Astrocyte (in vitro differentiated cells and primary cell): Measurements from ENCODE around the gene PTPN14. TPM values are rescaled to one million over a fixed set of nuclear protein-coding genes. Genes with fewer than 3 reads are reported as not detected.

Experiments used
- DNase-seq: peaks from one replicate; pipeline ENCODE4 v3.0.0-alpha.2; 2010; ENCODE audit warnings: low read depth
- FAIRE-seq: peaks from 2 replicates; lab custom pipeline; 2011; peaks lifted over from hg19 to GRCh38; lab: Jason Lieb, UNC
- H2AFZ ChIP-seq: 2 replicates; pipeline ENCODE4 v1.6.0; 2012; ENCODE audit warnings: low read depth, low read length, inconsistent platforms
- H3K27ac ChIP-seq: 2 replicates; pipeline ENCODE4 v1.5.1; 2011; ENCODE audit warnings: low read depth, low read length, inconsistent platforms
- H3K27me3 ChIP-seq: 2 replicates; pipeline ENCODE4 v1.6.0; 2011; ENCODE audit warnings: low read length, inconsistent platforms; ENCODE audit not compliant: insufficient read depth
- H3K36me3 ChIP-seq: 2 replicates; pipeline ENCODE4 v1.5.1; 2011; ENCODE audit warnings: low read length, inconsistent platforms; ENCODE audit not compliant: insufficient read depth
- H3K4me1 ChIP-seq: 2 replicates; pipeline ENCODE4 v1.5.1; 2011; ENCODE audit warnings: low read length, inconsistent platforms; ENCODE audit not compliant: insufficient read depth
- H3K4me2 ChIP-seq: 2 replicates; pipeline ENCODE4 v1.6.0; 2012; ENCODE audit warnings: low read length, inconsistent platforms
- H3K4me3 ChIP-seq: 2 replicates; pipeline ENCODE4 v1.5.1; 2011; ENCODE audit warnings: low read depth, mild to moderate bottlenecking, low read length, inconsistent platforms; ENCODE audit not compliant: insufficient read depth
- H3K79me2 ChIP-seq: 2 replicates; pipeline ENCODE4 v1.6.0; 2012; ENCODE audit warnings: mild to moderate bottlenecking, low read length, inconsistent platforms; ENCODE audit not compliant: insufficient read depth
- H3K9ac ChIP-seq: 2 replicates; pipeline ENCODE4 v1.6.0; 2012; ENCODE audit warnings: mild to moderate bottlenecking, low read length, inconsistent platforms
- H3K9me3 ChIP-seq: 2 replicates; pipeline ENCODE4 v1.5.1; 2012; ENCODE audit warnings: low read depth, mild to moderate bottlenecking, low read length, inconsistent platforms; ENCODE audit not compliant: insufficient read depth
- H4K20me1 ChIP-seq: 2 replicates; pipeline ENCODE4 v1.6.0; 2012; ENCODE audit warnings: low read length, inconsistent platforms; ENCODE audit not compliant: insufficient read depth
- H3K27ac Mint-ChIP-seq: one replicate; pipeline ENCODE4 v1.8.0; 2021; ENCODE audit warnings: mild to moderate bottlenecking, mixed read lengths; ENCODE audit not compliant: unreplicated experiment
- H3K27me3 Mint-ChIP-seq: one replicate; pipeline ENCODE4 v1.8.0; 2021; ENCODE audit warnings: low read depth, mixed read lengths; ENCODE audit not compliant: unreplicated experiment
- H3K36me3 Mint-ChIP-seq: one replicate; pipeline ENCODE4 v1.8.0; 2021; ENCODE audit warnings: low read depth, mixed read lengths; ENCODE audit not compliant: unreplicated experiment
- H3K4me1 Mint-ChIP-seq: one replicate; pipeline ENCODE4 v1.8.0; 2021; ENCODE audit warnings: low read depth, mixed read lengths; ENCODE audit not compliant: unreplicated experiment
- H3K4me3 Mint-ChIP-seq: one replicate; pipeline ENCODE4 v1.8.0; 2021; ENCODE audit warnings: mild to moderate bottlenecking, moderate library complexity, mixed read lengths; ENCODE audit not compliant: unreplicated experiment
- H3K9me3 Mint-ChIP-seq: one replicate; pipeline ENCODE4 v1.8.0; 2021; ENCODE audit warnings: mild to moderate bottlenecking, mixed read lengths; ENCODE audit not compliant: unreplicated experiment
- EZH2 ChIP-seq: IDR thresholded peaks from 2 replicates; pipeline ENCODE4 v1.6.1; 2012; ENCODE audit warnings: mild to moderate bottlenecking, low read length, inconsistent platforms; ENCODE audit not compliant: insufficient read depth
- total RNA-seq: library from RNA; stranded (reverse); gene quantifications from 2 replicates; pipeline ENCODE4 v1.2.1, GENCODE V29; 2021
- TF ChIP-seq, protein P1 (sequence below): IDR thresholded peaks from 2 replicates; pipeline ENCODE4 v1.5.1; 2011; ENCODE audit warnings: low read depth, mild to moderate bottlenecking, inconsistent platforms, low read length, moderate library complexity; ENCODE audit not compliant: insufficient read depth

The PTPN14 gene
- total RNA-seq, 1 donor from 2014 or later = 177 TPM

DNA sequence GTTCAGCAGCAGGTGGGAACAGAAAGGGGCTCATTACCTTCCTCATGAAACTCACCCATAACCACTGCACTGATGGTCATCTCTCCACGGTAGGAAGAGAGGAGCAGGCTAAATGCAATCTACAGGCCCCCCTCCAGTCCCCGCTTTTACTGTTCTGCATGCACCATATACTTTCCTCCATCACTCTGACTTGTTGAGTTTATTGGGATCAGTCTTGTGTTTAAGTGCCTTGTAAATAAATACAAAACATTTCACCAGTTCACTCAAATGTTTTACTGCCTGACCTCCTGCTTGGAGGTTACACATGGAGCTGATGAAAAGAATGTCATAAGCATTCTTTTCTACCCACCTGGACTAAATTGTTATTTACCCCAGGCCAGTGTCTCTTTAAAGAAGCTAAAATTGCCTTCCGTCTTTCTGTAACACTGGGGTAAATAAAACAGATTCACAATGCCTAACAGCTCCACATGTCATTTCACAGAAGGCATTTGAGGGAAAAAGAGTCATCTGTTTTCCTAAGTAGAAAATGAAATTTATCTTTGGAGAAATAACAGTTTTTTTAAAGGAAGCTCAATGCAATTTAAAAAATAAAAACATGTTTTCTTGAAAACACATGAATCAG, 30.7 kb downstream of the PTPN14 start:
- Histone ChIP-seq H3K27ac (no peak overlapping the region), H3K79me2 (peaks cover 100% of the 10 kb centered on the region), H2AFZ (no peak overlapping the region), H3K27me3 (no peaks in the 10 kb centered on the region), H3K9me3 (no peaks in the 10 kb centered on the region), H3K36me3 (no peaks in the 10 kb centered on the region), H3K4me3 (no peak overlapping the region), H3K9ac (no peak overlapping the region), H4K20me1 (peaks cover 73% of the 10 kb centered on the region), H3K4me2 (no peak overlapping the region), H3K4me1 (peaks cover 49% of the 10 kb centered on the region)
- no peaks in the 10 kb centered on the region for H3K9me3 Mint-ChIP-seq
- DNase-seq (no peak), FAIRE-seq (no peak)
- H3K27ac Mint-ChIP-seq = no peak overlapping the region
- TF ChIP-seq EZH2 = no peak
- TF ChIP-seq, protein P1, sequence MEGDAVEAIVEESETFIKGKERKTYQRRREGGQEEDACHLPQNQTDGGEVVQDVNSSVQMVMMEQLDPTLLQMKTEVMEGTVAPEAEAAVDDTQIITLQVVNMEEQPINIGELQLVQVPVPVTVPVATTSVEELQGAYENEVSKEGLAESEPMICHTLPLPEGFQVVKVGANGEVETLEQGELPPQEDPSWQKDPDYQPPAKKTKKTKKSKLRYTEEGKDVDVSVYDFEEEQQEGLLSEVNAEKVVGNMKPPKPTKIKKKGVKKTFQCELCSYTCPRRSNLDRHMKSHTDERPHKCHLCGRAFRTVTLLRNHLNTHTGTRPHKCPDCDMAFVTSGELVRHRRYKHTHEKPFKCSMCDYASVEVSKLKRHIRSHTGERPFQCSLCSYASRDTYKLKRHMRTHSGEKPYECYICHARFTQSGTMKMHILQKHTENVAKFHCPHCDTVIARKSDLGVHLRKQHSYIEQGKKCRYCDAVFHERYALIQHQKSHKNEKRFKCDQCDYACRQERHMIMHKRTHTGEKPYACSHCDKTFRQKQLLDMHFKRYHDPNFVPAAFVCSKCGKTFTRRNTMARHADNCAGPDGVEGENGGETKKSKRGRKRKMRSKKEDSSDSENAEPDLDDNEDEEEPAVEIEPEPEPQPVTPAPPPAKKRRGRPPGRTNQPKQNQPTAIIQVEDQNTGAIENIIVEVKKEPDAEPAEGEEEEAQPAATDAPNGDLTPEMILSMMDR = no peak
- peaks cover 76% of the 10 kb centered on the region for H3K4me1 Mint-ChIP-seq
- peaks cover 7% of the 10 kb centered on the region for H3K36me3 Mint-ChIP-seq
- no peak overlapping the region for H3K4me3 Mint-ChIP-seq
- no peaks in the 10 kb centered on the region for H3K27me3 Mint-ChIP-seq

DNA sequence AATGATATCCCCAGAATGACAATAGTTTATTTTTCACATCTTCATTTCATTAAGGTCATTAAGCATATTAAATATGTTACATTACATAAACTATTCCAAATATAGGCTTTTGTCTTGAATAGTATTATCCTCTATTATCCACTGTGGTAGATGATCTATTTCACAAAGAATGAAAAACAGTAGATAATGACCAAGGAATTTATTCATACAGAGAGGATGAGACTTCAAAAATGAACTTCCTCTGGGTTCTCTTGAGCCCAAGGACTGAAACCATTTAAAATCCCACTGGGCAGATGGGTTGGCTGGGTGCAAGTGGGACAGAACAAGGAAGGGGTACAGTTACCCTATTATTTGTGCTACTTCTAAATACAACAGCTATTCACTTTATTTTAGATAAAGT, 33.0 kb downstream of the PTPN14 start:
- FAIRE-seq (no peak), DNase-seq (peak; percentile 58)
- no peaks in the 10 kb centered on the region for H3K9me3 Mint-ChIP-seq
- H3K4me3 Mint-ChIP-seq = peak overlapping the region; percentile 54
- Histone ChIP-seq H3K79me2 (peaks cover 100% of the 10 kb centered on the region), H3K4me2 (peak overlapping the region; percentile 48), H3K9me3 (no peaks in the 10 kb centered on the region), H3K27ac (peak overlapping the region; percentile 60), H3K27me3 (no peaks in the 10 kb centered on the region), H3K4me3 (no peak overlapping the region), H2AFZ (no peak overlapping the region), H3K9ac (no peak overlapping the region), H3K4me1 (peaks cover 52% of the 10 kb centered on the region), H3K36me3 (no peaks in the 10 kb centered on the region), H4K20me1 (peaks cover 68% of the 10 kb centered on the region)
- TF ChIP-seq, protein P1 = no peak
- no peak for TF ChIP-seq EZH2
- H3K36me3 Mint-ChIP-seq = peaks cover 3% of the 10 kb centered on the region
- H3K27ac Mint-ChIP-seq = peak overlapping the region; percentile 82
- peaks cover 79% of the 10 kb centered on the region for H3K4me1 Mint-ChIP-seq
- H3K27me3 Mint-ChIP-seq = no peaks in the 10 kb centered on the region
